Measurements from ENCODE around the gene ANKH.

DNA sequence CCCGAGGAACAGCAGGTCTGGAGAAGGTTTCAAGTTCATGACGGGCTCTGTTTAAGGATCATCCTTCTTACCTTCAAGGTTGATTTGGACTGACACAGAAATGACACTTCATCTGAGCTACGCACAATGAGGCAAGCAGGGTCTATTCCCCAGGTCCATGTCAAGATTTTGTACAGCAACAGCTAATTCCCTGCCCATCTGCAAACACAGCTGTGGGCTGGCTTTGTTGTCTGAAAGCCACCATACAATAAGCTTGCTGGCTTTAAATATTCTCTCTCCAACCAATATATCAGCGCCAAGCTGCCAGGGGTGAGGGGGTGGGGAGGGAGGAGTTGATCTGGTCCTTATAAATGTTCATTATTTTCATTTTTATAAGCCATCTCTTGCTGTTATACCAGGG is 115.1 kb downstream of the ANKH start:
- TF ChIP-seq, protein P1, sequence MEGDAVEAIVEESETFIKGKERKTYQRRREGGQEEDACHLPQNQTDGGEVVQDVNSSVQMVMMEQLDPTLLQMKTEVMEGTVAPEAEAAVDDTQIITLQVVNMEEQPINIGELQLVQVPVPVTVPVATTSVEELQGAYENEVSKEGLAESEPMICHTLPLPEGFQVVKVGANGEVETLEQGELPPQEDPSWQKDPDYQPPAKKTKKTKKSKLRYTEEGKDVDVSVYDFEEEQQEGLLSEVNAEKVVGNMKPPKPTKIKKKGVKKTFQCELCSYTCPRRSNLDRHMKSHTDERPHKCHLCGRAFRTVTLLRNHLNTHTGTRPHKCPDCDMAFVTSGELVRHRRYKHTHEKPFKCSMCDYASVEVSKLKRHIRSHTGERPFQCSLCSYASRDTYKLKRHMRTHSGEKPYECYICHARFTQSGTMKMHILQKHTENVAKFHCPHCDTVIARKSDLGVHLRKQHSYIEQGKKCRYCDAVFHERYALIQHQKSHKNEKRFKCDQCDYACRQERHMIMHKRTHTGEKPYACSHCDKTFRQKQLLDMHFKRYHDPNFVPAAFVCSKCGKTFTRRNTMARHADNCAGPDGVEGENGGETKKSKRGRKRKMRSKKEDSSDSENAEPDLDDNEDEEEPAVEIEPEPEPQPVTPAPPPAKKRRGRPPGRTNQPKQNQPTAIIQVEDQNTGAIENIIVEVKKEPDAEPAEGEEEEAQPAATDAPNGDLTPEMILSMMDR (IDR thresholded peaks at IDR 0.05; ENCODE audit: poor library complexity): no peak
- TF ChIP-seq EZH2 (IDR thresholded peaks at IDR 0.05; ENCODE audit: borderline replicate concordance): no peak
- no peak for TF ChIP-seq EZH2phosphoT487 (IDR thresholded peaks at IDR 0.05; ENCODE audit: low read depth, severe bottlenecking, unreplicated experiment)
